ENCODE measurements around the gene CT45A3.
"Not testable (repeated sequence)": the region's sequence is repeated elsewhere in the genome, so short reads cannot be mapped to it uniquely, and the experiment has no call there.

The CT45A3 gene

GRCh38 chrX:135768091-135768490 is at the start of gene CT45A3:
TSS of gene CT45A3 (minus strand) at chrX:135768191. CDS start at chrX:135764444, 3,747 bp downstream.
- not testable (repeated sequence) for DNase-seq (ENCODE audit: low read depth in 2 of 2)

DNA sequence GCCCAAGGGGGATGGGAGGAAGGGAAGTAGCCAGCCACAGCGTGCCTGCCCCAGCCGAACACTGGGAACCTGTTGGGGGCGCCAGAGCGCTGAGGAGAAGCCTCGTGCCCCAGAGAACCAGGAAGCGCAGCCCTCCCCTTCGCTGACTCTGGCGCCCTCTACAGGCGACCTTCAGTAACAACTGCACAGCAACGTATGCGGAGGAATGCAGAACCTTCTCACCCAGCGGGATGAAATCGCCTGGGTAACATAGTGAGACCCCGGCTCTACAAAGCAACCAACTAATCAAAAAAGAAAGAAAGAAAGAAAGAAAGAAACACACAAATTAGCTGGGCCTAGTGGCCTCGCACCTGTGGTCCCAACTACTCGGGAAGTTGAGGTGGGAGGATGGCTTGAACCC is 34.7 kb upstream of the CT45A3 start, which contains the start of gene CT45A6:
CT45A6 (minus strand) TSS at position 101 of the 400 bp plus-strand sequence. CDS start 3,794 bp downstream, outside the sequence.
- DNase-seq (ENCODE audit: low read depth in 2 of 2) = not testable (repeated sequence)

DNA sequence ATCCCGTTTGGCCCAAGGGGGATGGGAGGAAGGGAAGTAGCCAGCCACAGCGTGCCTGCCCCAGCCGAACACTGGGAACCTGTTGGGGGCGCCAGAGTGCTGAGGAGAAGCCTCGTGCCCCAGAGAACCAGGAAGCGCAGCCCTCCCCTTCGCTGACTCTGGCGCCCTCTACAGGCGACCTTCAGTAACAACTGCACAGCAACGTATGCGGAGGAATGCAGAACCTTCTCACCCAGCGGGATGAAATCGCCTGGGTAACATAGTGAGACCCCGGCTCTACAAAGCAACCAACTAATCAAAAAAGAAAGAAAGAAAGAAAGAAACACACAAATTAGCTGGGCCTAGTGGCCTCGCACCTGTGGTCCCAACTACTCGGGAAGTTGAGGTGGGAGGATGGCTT is 17.4 kb upstream of the CT45A3 start, which contains the start of gene CT45A5:
CT45A5 (minus strand) TSS at position 101 of the 400 bp plus-strand sequence. CDS start 3,774 bp downstream, outside the sequence.
- not testable (repeated sequence) for DNase-seq (ENCODE audit: low read depth in 2 of 2)

DNA sequence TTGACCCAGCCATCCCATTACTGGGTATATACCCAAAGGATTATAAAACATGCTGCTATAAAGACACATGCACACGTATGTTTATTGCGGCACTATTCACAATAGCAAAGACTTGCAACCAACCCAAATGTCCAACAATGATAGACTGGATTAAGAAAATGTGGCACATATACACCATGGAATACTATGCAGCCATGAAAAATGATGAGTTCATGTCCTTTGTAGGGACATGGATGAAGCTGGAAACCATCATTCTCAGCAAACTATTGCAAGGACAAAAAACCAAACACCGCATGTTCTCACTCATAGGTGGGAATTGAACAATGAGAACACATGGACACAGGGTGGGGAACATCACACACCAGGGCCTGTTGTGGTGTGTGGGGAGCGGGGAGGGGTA is 23.3 kb downstream of the CT45A3 start:
- not testable (repeated sequence) for DNase-seq (ENCODE audit: low read depth in 2 of 2)

DNA sequence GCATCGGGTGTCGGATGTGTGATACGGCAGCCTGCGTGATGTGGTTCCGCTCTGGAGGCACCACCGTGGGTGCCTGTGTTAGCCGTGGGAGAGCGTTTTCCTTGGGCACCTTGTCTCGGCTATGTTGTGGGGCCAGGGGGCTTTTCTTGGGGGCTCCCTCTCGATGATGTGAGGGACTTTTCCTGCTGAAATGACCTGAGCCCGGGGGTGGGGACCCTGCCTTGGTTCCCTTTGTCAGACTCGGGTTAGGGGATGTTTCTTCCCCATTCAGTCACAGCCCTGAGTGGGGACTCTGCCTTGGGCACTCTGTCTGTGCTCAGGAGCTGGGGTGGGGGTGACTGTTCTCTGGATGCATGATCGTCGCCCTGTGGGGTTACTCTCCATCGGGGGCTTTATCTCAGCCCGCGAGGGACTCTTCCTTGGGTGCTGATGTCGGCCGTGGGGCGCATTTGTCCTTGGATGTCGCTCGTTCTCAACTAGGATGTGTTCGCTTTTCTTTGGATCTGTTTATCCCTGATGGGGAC is 26.7 kb downstream of the CT45A3 start:
- no peak for DNase-seq (ENCODE audit: low read depth in 2 of 2)

- DNase-seq (ENCODE audit: low read depth in 2 of 2) = no peak
These were observed 27.3 kb downstream of the CT45A3 start for GRCh38 chrX:135740681-135741149.

GRCh38 chrX:135737366-135738071 is 30.5 kb downstream of the CT45A3 start:
- no peak for DNase-seq (ENCODE audit: low read depth in 2 of 2)

- DNase-seq (ENCODE audit: low read depth in 2 of 2) = not testable (repeated sequence)
These were observed 33.3 kb downstream of the CT45A3 start for GRCh38 chrX:135734666-135735065.

DNA sequence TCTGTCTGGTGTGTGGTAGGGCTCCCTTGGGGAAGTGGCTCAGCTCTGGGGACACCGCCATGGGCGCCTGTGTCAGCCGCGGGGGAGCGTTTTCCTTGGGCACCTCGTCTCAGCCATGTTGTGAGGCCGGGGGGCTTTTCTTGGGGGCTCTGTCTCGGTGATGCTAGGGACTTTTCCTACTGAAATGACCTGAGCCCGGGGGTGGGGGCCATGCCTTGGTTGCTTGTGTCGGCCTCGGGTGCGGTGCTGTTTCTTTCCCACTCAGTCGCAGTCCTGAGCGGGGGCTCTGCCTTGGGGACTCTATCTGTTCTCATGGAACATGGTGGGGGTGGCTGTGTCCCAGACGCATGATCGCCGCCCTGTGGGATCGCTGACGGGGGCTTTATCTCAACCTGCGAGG is 54.2 kb downstream of the CT45A3 start:
- DNase-seq (ENCODE audit: low read depth in 2 of 2) = no peak

- not testable (repeated sequence) for DNase-seq (ENCODE audit: low read depth in 2 of 2)
These were observed 54.8 kb downstream of the CT45A3 start, which contains the start of gene CT45A1 for GRCh38 chrX:135713183-135713689. TSS of gene CT45A1 (plus strand) at chrX:135713639. CDS start at chrX:135718941, 5,302 bp downstream.
